Embryonic facial prominence (tissue), 1 donor: ENCODE data around the gene SNX30.
"Not testable (repeated sequence)": the region's sequence is repeated elsewhere in the genome, so short reads cannot be mapped to it uniquely, and the experiment has no call there.

Source experiments
- DNase-seq: peaks from one replicate; pipeline ENCODE4 v3.0.0-alpha.2; 2016; ENCODE audit errors: extremely low spot score

SNX30 gene, protein sequence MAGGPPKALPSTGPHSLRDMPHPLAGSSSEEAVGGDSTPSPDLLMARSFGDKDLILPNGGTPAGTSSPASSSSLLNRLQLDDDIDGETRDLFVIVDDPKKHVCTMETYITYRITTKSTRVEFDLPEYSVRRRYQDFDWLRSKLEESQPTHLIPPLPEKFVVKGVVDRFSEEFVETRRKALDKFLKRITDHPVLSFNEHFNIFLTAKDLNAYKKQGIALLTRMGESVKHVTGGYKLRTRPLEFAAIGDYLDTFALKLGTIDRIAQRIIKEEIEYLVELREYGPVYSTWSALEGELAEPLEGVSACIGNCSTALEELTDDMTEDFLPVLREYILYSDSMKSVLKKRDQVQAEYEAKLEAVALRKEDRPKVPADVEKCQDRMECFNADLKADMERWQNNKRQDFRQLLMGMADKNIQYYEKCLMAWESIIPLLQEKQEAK

DNA sequence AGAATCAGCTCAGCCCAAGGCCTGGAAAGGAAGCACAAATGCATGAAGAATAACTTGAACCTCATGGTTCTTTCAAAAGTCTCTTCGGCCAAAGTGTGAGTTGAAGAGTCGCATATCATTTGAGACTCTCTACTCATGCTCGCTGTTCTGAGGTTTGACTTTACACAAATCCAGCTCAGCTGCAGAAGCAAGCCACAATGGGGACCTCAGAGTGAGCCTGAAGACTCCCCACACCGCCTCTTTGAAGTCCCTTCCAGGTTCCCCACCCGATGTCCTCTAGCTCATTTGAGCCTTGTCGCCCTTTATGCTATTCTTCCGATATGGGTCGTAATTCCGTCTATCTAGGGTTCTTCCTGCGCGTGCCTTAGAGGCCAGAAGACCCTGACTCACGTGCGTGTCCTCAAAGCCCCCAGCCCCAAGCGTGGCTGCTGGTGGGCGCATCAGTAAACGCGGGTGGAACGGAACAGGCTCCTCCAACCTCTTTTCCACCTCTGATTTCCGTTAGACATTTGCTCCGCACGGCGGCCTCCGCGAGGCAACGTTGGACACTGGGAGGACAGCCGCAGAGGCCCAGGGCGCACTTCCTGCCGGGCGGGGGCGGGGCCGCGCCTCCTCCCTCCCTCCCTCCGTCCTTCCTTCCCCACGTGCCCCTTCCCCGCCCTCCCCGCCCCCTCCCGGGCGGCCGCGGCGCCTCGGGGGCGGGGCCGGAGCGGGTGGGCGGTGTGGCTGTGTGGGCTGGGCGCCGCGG, at the start of gene SNX30:
SNX30 (plus strand) TSS at position 745 of the 748 bp plus-strand sequence. CDS start 242 bp downstream, outside the sequence.
- peak; percentile 29 for DNase-seq

DNA sequence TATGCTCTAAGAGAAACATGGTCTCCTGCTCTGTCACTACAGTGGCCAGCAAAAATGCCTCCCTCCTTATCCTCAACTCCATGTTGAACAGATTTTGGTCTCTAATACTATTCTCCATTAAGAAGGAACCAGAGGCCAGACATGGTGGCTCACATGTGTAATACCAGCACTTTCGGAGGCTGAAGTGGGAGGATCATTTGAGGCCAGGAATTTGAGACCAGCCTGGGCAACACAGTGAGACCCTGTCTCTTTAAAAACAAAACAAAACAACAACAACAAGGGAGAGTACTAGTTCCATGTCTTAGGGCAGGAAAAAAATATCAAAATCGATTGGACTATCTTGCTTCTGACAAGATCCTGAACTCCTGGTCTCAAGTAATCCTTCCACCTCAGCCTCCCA, 47.3 kb upstream of the SNX30 start:
- no peak for DNase-seq

DNA sequence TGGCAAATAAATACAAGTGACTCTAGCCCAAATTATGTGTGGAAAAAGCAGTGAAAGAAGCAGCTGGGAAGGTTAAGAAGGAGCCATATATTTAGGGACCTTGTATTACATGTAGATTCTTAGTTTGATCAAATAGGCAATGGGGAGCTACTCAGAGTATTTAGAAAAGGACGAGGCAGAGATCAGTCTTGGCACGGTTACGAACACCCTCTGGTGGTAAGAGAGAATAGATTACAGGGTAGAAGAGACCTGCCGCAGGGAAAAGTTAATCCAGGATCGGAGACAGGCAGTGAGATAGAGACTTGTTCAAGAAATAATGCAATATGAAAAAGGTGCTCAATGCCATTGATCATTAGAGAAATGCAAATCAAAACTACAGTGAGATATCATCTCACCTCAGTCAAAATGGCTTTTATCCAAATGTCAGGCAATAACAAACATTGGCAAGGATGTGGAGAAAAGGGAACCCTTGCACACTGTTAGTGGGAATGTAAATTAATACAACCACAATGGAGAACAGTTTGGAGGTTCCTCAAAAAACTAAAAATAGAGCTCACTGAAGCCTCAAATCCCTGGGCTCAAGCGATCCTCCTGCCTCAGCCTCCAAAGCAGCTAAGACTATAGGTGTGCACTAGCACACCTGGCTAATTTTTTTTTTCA, 44.7 kb upstream of the SNX30 start:
- DNase-seq = no peak

DNA sequence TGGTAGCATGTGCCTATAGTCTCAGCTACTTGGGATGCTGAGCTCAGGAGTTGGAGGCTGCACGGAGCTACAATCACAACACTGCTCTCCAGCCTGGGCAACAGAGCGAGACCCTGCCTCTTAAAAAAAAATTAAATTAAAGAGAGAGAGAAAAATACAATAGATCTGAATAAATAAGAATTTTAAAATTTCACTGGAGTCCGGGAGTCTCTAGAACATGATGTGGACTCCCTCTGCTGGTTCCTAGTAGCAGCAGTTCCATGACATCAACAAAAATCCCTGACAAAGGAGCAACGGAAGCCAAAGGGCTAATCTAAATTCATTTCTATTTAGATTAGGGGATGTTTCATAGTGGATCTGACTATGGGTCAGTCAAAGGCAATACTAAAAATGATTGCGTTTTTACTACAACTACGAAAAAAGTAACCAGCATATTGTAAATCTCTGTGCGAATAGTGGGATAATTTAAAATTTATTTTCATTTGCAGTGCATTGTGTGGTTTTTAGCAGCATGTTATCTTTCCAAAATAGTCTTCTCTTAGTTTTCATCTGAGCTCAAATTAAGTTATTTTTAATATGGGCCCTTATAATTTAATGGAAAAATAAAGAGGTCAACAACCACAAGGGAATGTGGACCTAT, 39.4 kb upstream of the SNX30 start:
- DNase-seq = no peak

DNA sequence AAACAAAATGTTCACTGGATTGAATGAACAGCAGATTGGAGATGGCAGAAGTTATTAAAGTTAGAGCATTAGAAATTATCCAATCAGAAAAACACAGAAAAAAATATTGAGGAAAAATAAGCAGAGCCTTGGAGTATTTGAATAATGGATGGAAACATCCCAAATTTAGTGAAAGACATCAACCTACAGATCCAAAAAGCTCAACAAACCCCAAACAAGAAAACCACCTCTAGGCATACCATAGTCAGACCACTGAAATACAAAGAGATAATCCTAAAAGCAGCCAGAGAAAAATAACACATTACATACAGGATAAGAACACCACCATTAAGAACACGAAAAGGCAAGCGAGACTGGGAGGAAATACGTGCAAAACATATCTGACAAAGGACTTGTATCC, 37.9 kb upstream of the SNX30 start:
- DNase-seq = no peak

DNA sequence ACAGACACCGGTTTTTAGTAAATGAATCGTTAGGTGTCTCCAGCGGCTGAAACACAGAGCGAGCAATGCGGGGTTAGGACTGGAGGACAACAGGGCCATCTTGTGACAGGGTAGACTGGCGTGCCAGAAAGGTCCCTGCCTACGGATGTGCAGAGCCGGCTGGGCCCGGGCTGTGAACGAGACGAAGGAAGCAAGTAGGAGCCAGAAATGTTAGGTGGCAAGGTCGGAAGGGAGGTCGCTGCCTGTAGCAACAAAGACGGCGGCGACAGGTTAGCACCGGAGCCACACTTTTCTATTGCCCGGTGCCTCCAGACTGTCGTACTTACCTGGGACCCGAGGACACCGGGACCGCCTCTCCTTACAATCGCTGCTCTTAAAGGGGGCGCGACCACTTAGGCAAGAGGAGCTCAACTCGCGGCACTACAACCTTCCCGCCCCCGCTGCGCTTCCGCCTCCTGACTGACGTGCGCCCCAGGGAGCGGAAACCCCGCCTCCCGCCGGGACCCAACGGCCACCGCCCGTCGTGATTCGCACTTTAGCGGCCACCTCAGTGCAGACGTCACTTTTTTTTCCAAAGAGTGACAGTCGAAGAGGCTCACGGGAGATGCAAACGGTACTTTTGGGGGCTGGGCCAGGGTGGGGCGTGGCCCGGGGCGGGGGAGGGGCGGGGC, 32.8 kb upstream of the SNX30 start, which contains the start of gene INIP:
INIP (minus strand) TSS at position 457 of the 671 bp plus-strand sequence. CDS start 1,632 bp downstream, outside the sequence.
- DNase-seq = peak; percentile 86

DNA sequence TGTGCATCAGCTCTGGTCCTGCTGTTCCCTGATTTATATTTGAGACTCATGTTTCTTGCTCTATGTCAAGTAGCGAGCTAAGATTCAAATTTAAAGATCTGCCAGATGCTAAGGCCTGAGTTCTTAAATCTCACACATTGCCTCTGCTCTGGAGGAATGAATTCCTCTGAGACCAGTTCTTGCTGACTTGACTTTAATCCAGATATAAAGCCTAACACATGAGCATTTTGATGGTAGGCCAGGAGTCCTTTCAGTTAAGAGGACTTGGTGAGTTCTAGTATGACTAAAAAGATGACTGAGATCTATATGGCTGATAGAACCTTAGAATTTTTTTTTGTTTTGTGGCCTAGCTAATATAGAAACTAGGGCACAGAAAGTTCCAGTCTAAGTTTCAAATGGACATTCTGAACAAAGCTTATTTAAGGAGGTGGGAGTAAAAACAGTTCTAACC, 31.3 kb upstream of the SNX30 start:
- DNase-seq = no peak

DNA sequence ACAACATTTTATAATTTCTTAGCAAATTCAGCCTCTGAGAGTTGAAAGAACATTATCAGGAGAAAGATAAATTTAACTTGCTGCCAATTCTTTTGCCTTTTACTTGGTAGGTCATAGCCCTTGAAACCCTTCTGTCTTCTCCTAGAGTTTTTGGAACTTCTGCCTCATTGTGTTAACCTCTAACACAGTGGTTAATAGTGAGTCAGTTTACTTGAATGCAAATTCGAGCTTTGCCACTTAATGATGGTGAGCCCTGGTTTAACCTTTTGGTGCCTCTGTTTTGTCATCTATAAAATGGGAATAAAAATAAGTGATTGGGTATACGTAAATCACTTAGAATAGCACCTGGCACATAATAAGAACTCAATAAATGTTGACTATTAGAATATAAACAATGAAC, 30.9 kb upstream of the SNX30 start:
- DNase-seq = no peak

DNA sequence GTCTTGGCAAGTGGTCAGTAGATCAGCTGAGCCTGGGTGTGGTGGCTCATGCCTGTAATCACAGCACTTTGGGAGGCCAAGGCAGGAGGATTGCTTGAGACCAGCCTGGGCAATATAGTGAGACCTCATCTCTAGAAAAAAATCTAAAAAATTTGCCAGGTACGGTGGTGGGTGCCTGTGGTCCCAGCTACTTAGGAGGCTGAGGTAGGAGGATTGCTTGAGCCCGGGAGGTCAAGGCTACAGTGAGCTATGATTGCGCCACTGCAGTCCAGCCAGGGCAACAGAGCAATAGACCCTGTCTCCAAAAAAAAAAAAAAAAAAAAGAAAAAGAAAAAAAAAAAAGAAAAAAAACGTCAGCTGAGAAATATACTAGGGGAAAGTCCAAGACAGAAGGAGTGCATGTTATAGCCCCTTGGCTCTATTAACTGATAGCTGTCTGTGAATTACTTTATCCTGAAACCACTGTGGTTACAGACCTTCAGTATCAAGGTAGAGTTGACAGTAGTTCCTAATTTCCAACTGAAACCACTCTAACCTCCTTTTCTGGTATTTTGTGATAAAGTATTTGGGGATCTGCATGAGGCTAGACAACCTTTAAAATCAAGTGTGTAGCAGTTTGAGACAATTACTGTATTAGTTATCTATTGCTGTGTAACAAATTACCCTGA, 30.3 kb upstream of the SNX30 start:
- no peak for DNase-seq

DNA sequence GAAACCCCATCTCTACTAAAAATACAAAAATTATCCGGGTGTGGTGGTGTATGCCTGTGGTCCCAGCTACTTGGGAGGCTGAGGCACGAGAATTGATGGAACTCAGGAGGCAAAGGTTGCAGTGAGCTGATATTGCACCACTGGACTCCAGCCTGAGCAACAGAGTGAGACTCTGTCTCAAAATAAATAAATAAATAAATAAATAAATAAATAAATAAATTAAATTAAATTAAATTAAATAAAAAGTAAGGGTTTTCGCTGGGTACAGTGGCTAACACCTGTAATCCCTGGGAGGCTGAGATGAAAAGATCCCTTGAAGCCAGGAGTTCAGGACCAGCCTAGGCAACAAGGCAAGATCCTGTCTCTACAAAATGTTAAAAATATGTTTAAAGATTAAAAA, 27.8 kb upstream of the SNX30 start:
- DNase-seq = not testable (repeated sequence)

DNA sequence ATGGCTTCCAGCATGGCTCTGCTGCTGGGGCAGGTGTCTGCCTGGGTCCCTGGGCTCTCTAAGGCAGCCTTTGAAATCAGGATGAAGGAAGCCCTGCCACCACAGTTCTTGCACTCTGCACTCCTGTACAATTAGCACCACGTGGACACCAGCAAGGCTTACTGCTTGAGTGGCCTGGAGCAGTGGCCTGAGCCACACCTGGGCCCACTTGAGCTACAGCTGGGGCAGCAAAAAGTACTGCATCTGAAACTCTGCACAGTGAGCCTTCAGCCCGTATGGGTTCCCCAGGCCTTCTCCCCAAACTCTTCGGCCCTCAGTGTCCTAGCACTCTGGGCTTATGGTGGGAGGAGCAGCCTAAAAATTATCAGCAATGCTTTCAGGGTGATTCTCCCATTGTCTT, 24.6 kb upstream of the SNX30 start:
- DNase-seq = no peak

DNA sequence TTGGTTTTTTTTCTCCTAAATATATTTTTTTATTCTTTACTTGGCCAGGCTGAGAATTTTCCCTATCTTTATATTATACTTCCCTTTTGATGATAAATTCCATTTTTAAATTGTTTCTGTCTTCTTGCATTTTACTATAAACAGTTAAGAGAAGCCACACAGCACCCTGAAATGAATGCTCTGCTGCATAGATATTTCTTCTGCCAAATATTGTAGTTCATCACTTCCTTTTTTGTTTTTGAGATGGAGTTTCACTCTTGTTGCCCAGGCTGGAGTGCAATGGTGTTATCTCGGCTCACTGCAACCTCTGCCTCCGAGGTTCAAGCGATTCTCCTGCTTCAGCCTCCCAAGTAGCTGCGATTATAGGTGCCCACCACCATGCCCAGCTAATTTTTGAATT, 24.1 kb upstream of the SNX30 start:
- no peak for DNase-seq

DNA sequence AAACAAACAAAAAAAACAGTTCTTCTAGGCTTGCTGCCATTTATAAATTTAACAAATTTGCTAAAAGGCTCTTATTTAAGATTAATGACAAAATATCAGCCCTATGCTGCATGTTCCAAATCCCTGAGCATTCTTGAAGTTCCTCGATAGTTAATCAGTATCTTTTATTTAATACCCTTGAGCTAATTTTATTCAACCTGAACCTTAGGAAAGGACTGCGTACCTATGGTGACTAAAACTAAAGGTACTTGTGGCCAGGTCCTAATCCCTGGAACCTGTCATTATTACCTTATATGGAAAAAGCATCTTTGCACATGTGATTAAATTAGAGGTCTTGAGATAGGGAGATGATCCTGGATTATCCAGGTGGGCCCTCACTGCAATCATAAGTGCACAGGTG, 22.2 kb upstream of the SNX30 start:
- DNase-seq = no peak

DNA sequence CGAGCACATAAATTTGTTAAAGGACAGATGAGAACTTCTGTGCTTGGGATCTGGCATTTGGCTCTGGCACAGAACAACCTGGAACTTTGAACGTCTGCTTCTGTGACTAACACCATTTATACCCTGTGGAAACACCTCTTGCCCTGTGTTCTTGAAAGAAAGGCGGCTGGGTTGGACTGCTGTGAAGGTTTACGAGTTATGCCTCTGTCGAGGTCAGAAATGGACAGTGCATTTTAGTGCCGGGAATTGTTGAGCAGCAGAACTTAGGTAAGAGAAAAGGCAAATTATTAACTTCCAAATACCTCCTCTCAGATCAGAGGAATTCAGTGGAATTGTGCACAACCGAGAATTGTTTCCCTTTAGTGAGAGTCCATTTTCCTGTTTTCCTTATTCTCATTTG, 18.6 kb upstream of the SNX30 start:
- no peak for DNase-seq

DNA sequence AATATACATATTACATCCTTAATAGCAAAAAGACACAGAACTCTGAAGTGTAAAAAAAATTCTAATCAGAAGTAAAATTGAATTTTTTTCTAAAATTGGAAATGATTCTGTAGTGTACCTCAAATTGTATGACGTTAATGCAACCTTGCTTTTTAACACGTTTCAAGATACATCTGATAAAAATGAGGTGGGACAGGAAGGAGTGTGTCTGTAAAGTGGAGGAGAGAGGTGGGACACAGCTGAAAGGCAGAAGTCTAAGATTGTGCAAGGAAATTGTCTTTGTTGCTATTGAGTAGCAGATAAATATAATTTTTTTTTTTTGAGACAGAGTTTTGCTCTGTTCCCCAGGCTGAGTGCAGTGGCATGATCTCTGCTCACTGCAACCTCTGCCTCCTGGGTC, 15.7 kb upstream of the SNX30 start:
- no peak for DNase-seq

DNA sequence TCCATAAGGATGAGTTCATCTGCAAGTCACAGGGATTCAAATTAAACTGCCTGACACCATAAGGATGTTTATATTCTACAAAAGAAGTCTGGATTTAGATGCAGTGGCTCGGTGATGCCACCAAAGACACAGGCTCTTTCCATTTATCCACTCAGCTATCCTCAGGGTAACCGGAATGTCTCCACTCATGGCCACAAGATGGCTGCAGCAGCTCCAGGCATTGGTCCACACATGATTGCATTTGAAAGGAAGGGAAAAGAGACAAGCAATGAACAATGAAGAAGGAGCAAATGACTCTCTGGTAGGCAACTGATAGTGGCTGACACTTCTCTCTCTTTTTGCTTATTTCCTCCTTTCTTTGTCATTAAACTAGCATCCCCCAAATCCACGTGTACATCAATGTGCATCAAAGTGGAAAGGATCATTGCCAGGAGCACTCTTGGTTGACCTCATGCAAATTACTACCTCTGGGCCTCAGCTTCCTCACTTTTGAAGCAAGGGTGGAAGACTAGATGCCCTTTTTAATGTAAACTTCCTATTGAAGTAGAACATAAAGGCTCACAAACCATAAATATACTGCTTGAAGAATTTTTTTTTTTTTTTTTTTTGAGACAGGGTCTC, 7.2 kb upstream of the SNX30 start:
- no peak for DNase-seq

DNA sequence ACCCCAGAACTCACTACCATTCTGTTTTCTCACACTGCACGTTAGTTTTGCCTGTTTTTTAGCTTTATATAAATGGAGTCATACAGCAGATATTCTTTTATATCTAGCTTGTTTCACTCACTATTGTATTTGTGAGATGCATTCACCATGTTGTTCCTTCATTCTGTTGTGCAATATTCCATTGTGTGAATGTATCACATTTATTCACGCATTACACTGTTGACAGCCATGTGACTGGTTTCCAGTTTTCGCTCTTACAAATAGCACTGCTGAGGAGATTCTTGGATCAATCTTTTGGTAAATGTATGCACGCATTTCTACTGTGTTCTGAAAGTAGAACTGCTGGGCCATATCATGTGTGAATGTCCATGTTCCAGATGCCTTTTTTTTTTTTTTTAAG, 6.4 kb upstream of the SNX30 start:
- DNase-seq = no peak

DNA sequence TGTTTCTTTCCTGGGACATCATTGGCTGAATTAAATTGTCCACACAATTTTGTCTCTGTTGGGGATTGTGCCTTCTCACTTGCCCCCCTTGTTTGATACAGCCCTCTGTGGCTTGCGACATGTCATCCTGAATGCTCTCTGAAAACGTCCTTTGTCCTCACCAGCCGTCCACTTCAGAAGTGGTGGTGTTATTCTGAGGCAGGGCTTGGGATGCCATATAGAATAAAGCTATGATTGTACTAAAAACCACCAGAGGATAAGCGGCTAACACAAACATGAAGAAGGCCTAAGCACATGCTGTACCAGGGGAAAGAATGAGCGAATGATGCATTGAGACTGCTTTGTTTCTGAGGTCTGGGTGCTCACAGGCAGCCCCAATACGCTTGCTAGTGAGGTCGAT, 3.5 kb upstream of the SNX30 start:
- no peak for DNase-seq

DNA sequence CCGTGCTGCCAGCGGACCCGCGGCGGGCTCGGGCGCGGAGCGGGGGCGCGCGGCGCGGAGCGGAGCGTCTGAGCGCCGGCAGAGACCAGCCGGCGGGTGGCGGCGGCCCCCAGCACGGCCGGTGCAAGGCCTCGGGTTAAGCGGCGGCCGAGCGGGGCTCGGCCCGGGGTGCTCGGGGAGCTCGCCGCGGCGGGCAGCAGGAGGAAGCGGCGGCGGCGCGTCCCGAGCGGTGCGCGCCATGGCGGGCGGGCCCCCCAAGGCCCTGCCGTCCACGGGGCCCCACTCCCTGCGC, 150 bp downstream of the SNX30 start:
- DNase-seq = no peak

DNA sequence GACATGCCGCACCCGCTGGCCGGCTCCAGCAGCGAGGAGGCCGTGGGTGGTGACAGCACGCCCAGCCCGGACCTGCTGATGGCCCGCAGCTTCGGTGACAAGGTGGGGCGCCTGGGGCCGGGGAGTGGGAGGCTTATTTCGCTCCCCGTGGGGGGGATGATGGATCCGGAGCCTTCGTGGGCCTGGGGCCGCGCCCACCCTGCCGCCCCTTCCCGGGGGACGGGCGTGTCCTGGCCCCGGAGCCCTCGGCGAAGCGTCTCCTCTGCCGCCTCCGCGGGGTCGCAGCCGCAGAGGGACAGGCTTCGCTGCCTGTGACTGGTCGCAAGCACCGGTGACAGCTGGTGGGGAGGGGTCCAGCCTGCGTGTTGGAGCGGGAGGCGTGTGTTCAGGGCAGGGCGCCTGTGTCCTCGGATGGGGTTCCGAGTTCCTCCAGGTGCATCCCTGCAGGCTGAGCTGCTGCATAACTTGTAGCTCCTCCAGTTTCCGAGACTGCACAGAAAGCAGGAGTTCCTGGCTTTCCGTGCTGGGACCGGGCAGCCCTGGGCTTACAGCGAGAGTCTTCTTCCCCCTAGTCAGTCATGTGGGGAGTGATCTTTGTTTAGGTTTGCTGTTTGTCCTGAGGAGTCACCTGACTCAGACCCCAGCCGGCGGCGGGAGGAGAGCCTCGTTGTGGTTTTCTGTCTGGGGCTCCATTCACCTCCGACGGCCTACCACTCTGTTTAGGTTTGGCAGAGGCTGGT, 666 bp downstream of the SNX30 start:
- DNase-seq = no peak
